DOHH2 (cell line): Measurements from ENCODE around the gene TNFAIP1.

Experiments used
- CTCF ChIP-seq: fragments of 200-600 bp; sonication (generic); IDR thresholded peaks from one replicate; pipeline ENCODE4 v1.5.1; 2014; ENCODE audit warnings: antibody characterized with exemption, mild to moderate bottlenecking, low read depth, low read length; ENCODE audit not compliant: poor library complexity, severe bottlenecking
- EZH2phosphoT487 ChIP-seq: fragments of 200-600 bp; sonication (generic); IDR thresholded peaks from 2 replicates; pipeline ENCODE4 v1.6.1; 2017; ENCODE audit warnings: borderline replicate concordance, mild to moderate bottlenecking, antibody characterized with exemption, low read length, moderate library complexity, mixed read lengths

- TF ChIP-seq CTCF: no peak
- no peak for TF ChIP-seq EZH2phosphoT487
Observed at GRCh38 chr17:28365487-28365886, 29.9 kb downstream of the TNFAIP1 start.
